ENCODE measurements around the gene PRKCZ. TPM values are rescaled to one million over a fixed set of nuclear protein-coding genes. Genes with fewer than 3 reads are reported as not detected.
A peak's percentile ranks its signal among the peaks of the same experiment; 100 is the strongest.

The PRKCZ gene
- total and polyA plus RNA-seq, 9 of the 15 experiments (the other 6 are each of a cell fraction or from before 2014, with no cell fraction given) = 0.07 to 3.1 (median 1.3) TPM

- TF ChIP-seq RFX5 (IDR thresholded peaks at IDR 0.05; ENCODE audit: low read depth, low read length) = no peak
- peak; percentile 54; the same call in 1 of the 2 replicates for TF ChIP-seq PKNOX1 (IDR thresholded peaks at IDR 0.05)
- TF ChIP-seq GTF2B (IDR thresholded peaks at IDR 0.05; ENCODE audit: extremely low read depth, insufficient read length) = no peak
- TF ChIP-seq DLX4 (CRISPR knock-in tag; IDR thresholded peaks at IDR 0.05) = no peak
- TF ChIP-seq ZNF707 (CRISPR knock-in tag; conservative IDR thresholded peaks at IDR 0.05) = no peak
- no peak for TF ChIP-seq GTF2E2 (tag; IDR thresholded peaks at IDR 0.05)
- no peak for TF ChIP-seq GTF2F1 (IDR thresholded peaks at IDR 0.05; ENCODE audit: low read depth, low read length)
- peak; percentile 46 for TF ChIP-seq SMARCE1 (IDR thresholded peaks at IDR 0.05)
- peak; percentile 83; the same call in 1 of the 2 replicates for TF ChIP-seq ZNF12 (CRISPR knock-in tag; IDR thresholded peaks at IDR 0.05)
- TF ChIP-seq ZNF274 (IDR thresholded peaks at IDR 0.05; ENCODE audit: borderline replicate concordance, low read depth, low read length) = no peak
- no peak for TF ChIP-seq PURB (CRISPR knock-in tag; IDR thresholded peaks at IDR 0.05; ENCODE audit: low read depth)
- TF ChIP-seq ZNF780A (CRISPR knock-in tag; IDR thresholded peaks at IDR 0.05) = no peak
- TF ChIP-seq ELF2 (CRISPR knock-in tag; IDR thresholded peaks at IDR 0.05) = 0 out of 2 replicates have a peak, but pooled peaks have one; percentile 41
- TF ChIP-seq PHF8 (IDR thresholded peaks at IDR 0.05; ENCODE audit: borderline replicate concordance, low read length) = peak; percentile 42; the same call in 1 of the 2 replicates
- TF ChIP-seq HINFP (tag; conservative IDR thresholded peaks at IDR 0.05; ENCODE audit: low read depth) = no peak
- no peak for TF ChIP-seq SRSF1 (IDR thresholded peaks at IDR 0.05; ENCODE audit: low read depth, low read length)
- no peak for TF ChIP-seq RERE (CRISPR knock-in tag; IDR thresholded peaks at IDR 0.05; ENCODE audit: borderline replicate concordance)
- TF ChIP-seq PHB2 (IDR thresholded peaks at IDR 0.05; ENCODE audit: low read depth) = no peak
- no peak for TF ChIP-seq ZNF253 (CRISPR knock-in tag; conservative IDR thresholded peaks at IDR 0.05)
These were observed 125.7 kb downstream of the PRKCZ start (continued) for GRCh38 chr1:2175681-2176454.
